ENCODE results near the gene SCAI.
"Not testable (repeated sequence)": the region's sequence is repeated elsewhere in the genome, so short reads cannot be mapped to it uniquely, and the experiment has no call there.

Gene SCAI

GRCh38 chr9:125125523-125125922 is 17.8 kb downstream of the SCAI start:
- Histone ChIP-seq H3K9me3 (ENCODE audit: severe bottlenecking) (no peaks in the 10 kb centered on the region), H3K27ac (ENCODE audit: poor library complexity, severe bottlenecking) (no peak overlapping the region), H3K4me3 (ENCODE audit: severe bottlenecking) (no peak overlapping the region), H3K4me1 (ENCODE audit: insufficient read depth, poor library complexity, severe bottlenecking) (peaks cover 2% of the 10 kb centered on the region), H3K36me3 (ENCODE audit: low read depth) (no peaks in the 10 kb centered on the region), H3K27me3 (ENCODE audit: insufficient read depth, poor library complexity, severe bottlenecking) (no peaks in the 10 kb centered on the region)
- TF ChIP-seq, protein P1, sequence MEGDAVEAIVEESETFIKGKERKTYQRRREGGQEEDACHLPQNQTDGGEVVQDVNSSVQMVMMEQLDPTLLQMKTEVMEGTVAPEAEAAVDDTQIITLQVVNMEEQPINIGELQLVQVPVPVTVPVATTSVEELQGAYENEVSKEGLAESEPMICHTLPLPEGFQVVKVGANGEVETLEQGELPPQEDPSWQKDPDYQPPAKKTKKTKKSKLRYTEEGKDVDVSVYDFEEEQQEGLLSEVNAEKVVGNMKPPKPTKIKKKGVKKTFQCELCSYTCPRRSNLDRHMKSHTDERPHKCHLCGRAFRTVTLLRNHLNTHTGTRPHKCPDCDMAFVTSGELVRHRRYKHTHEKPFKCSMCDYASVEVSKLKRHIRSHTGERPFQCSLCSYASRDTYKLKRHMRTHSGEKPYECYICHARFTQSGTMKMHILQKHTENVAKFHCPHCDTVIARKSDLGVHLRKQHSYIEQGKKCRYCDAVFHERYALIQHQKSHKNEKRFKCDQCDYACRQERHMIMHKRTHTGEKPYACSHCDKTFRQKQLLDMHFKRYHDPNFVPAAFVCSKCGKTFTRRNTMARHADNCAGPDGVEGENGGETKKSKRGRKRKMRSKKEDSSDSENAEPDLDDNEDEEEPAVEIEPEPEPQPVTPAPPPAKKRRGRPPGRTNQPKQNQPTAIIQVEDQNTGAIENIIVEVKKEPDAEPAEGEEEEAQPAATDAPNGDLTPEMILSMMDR (IDR thresholded peaks at IDR 0.05; ENCODE audit: poor library complexity, severe bottlenecking), result no peak
- DNase-seq (ENCODE audit: low spot score) (no peak), ATAC-seq (ENCODE audit: low read depth) (no peak)

- Histone ChIP-seq H3K4me1 (ENCODE audit: insufficient read depth, poor library complexity, severe bottlenecking) (peaks cover 2% of the 10 kb centered on the region), H3K27ac (ENCODE audit: poor library complexity, severe bottlenecking) (no peak overlapping the region), H3K9me3 (ENCODE audit: severe bottlenecking) (no peaks in the 10 kb centered on the region), H3K4me3 (ENCODE audit: severe bottlenecking) (no peak overlapping the region), H3K27me3 (ENCODE audit: insufficient read depth, poor library complexity, severe bottlenecking) (no peaks in the 10 kb centered on the region), H3K36me3 (ENCODE audit: low read depth) (no peaks in the 10 kb centered on the region)
- ATAC-seq (ENCODE audit: low read depth) (peak; percentile 50; the same call in 1 of the 3 replicates), DNase-seq (ENCODE audit: low spot score) (no peak)
- TF ChIP-seq, protein P1 (IDR thresholded peaks at IDR 0.05; ENCODE audit: poor library complexity, severe bottlenecking), result no peak
Measured at GRCh38 chr9:125121146-125121545, 22.2 kb downstream of the SCAI start.

DNA sequence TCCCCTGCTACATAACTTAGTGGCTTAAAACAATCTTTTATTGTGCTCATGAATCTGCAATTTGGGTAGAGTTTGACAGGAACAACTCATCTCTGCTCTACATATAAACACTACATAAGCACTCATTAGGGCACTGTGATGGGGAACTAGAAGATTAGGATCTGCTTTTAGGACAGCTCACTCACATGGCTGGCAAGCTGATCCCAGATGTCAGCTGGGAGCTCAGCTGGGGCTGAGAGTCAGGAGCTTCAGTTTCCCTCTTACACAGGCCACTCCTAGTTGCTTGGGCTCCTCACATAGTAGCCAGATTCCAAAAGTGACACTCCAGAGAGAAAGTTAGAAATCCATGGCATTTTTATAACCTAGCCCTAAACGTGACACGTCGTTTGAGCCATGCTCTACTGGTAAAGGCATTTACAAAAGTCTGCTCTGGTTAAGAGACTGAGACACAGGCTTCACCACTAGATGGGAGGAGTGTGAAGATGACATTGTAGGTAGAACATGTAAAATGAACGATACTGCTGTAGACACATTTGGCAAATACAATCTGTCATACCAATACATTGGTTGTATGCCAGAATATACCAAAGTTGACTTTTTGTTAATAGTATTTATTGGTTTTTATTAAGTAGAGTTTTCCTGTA is 23.6 kb downstream of the SCAI start:
- DNase-seq (ENCODE audit: low spot score) (no peak), ATAC-seq (ENCODE audit: low read depth) (no peak)
- TF ChIP-seq, protein P1 (IDR thresholded peaks at IDR 0.05; ENCODE audit: poor library complexity, severe bottlenecking), result no peak
- Histone ChIP-seq H3K9me3 (ENCODE audit: severe bottlenecking) (no peaks in the 10 kb centered on the region), H3K27me3 (ENCODE audit: insufficient read depth, poor library complexity, severe bottlenecking) (no peaks in the 10 kb centered on the region), H3K4me3 (ENCODE audit: severe bottlenecking) (no peak overlapping the region), H3K4me1 (ENCODE audit: insufficient read depth, poor library complexity, severe bottlenecking) (peaks cover 2% of the 10 kb centered on the region), H3K36me3 (ENCODE audit: low read depth) (no peaks in the 10 kb centered on the region), H3K27ac (ENCODE audit: poor library complexity, severe bottlenecking) (no peak overlapping the region)

- not testable (repeated sequence) for H3K4me1 ChIP-seq (ENCODE audit: insufficient read depth, poor library complexity, severe bottlenecking); ATAC-seq (ENCODE audit: low read depth); H3K9me3 ChIP-seq (ENCODE audit: severe bottlenecking); H3K36me3 ChIP-seq (ENCODE audit: low read depth); H3K4me3 ChIP-seq (ENCODE audit: severe bottlenecking); DNase-seq (ENCODE audit: low spot score); H3K27ac ChIP-seq (ENCODE audit: poor library complexity, severe bottlenecking); H3K27me3 ChIP-seq (ENCODE audit: insufficient read depth, poor library complexity, severe bottlenecking)
Measured at GRCh38 chr9:125118696-125119095, 24.6 kb downstream of the SCAI start.

GRCh38 chr9:125114503-125114902 is 28.8 kb downstream of the SCAI start:
- not testable (repeated sequence) for H3K27me3 ChIP-seq (ENCODE audit: insufficient read depth, poor library complexity, severe bottlenecking); H3K36me3 ChIP-seq (ENCODE audit: low read depth); DNase-seq (ENCODE audit: low spot score); H3K4me1 ChIP-seq (ENCODE audit: insufficient read depth, poor library complexity, severe bottlenecking); H3K4me3 ChIP-seq (ENCODE audit: severe bottlenecking); H3K27ac ChIP-seq (ENCODE audit: poor library complexity, severe bottlenecking); H3K9me3 ChIP-seq (ENCODE audit: severe bottlenecking); ATAC-seq (ENCODE audit: low read depth)

DNA sequence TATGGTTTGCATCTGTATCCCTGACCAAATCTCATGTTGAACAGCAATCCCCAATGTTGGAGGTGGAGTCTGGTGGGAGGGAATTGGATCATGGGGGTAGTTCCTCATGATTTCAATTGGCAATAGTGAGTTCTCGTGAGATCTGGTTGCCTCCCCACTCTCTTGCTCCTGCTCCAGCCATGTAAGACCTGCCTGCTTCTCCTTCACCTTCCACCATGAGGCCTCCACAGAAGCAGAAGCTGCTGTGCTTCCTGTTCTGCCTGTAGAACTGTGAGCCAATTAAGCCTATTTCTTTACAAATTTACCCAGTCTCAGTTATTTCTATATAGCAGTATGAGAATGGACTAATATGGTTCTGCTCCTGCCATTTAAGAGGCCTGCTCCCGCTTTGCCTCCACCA is 32.9 kb downstream of the SCAI start:
- no peaks in the 10 kb centered on the region for H3K27me3 ChIP-seq (ENCODE audit: insufficient read depth, poor library complexity, severe bottlenecking)
- H3K4me1 ChIP-seq (ENCODE audit: insufficient read depth, poor library complexity, severe bottlenecking), result no peaks in the 10 kb centered on the region
- TF ChIP-seq, protein P1 (IDR thresholded peaks at IDR 0.05; ENCODE audit: poor library complexity, severe bottlenecking), result no peak
- H3K4me3 ChIP-seq (ENCODE audit: severe bottlenecking), result no peak overlapping the region
- H3K27ac ChIP-seq (ENCODE audit: poor library complexity, severe bottlenecking), result no peak overlapping the region
- no peaks in the 10 kb centered on the region for H3K9me3 ChIP-seq (ENCODE audit: severe bottlenecking)
- no peaks in the 10 kb centered on the region for H3K36me3 ChIP-seq (ENCODE audit: low read depth)
- ATAC-seq (ENCODE audit: low read depth) (no peak), DNase-seq (ENCODE audit: low spot score) (no peak)

DNA sequence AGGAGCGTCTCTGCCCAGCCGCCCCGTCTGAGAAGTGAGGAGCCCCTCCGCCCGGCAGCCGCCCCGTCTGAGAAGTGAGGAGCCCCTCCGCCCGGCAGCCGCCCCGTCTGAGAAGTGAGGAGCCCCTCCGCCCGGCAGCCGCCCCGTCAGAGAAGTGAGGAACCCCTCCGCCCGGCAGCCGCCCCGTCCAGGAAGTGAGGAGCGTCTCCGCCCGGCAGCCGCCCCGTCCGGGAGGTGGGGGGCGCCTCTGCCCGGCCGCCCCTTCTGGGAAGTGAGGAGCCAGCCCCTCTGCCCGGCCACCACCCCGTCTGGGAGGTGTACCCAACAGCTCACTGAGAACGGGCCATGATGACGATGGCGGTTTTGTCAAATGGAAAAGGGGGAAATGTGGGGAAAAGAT is 34.8 kb downstream of the SCAI start:
- not testable (repeated sequence) for H3K27me3 ChIP-seq (ENCODE audit: insufficient read depth, poor library complexity, severe bottlenecking); H3K4me3 ChIP-seq (ENCODE audit: severe bottlenecking); H3K36me3 ChIP-seq (ENCODE audit: low read depth); H3K4me1 ChIP-seq (ENCODE audit: insufficient read depth, poor library complexity, severe bottlenecking); DNase-seq (ENCODE audit: low spot score); H3K27ac ChIP-seq (ENCODE audit: poor library complexity, severe bottlenecking); H3K9me3 ChIP-seq (ENCODE audit: severe bottlenecking); ATAC-seq (ENCODE audit: low read depth)

Data from RWPE2 (cell line).